Urinary bladder (tissue), 4 donors: ENCODE data around the gene CHMP4B. TPM values are rescaled to one million over a fixed set of nuclear protein-coding genes. Genes with fewer than 3 reads are reported as not detected.

Experiments used
- DNase-seq: peaks from one replicate; pipeline ENCODE4 v3.0.0-alpha.2; 2015; ENCODE audit errors: extremely low spot score
- H3K27ac ChIP-seq: one replicate; pipeline ENCODE4 v1.5.1; 2013; ENCODE audit warnings: low read depth, mild to moderate bottlenecking, moderate library complexity
- H3K36me3 ChIP-seq: one replicate; pipeline ENCODE4 v1.6.1; 2013; ENCODE audit warnings: mild to moderate bottlenecking, moderate library complexity; ENCODE audit not compliant: insufficient read depth
- H3K4me1 ChIP-seq: one replicate; pipeline ENCODE4 v1.6.1; 2013; ENCODE audit warnings: mild to moderate bottlenecking, moderate library complexity; ENCODE audit not compliant: insufficient read depth
- H3K4me3 ChIP-seq: one replicate; pipeline ENCODE4 v1.5.1; 2013; ENCODE audit warnings: low read depth, low read length
- WGBS: extraction: QIAGEN DNeasy Blood & Tissue Kit; methylation state at CpG from one replicate; pipeline ENCODE4 v1.1.7; 2013; 5-methylcytosine and 5-hydroxymethylcytosine counted together
- polyA plus RNA-seq: library from polyadenylated mRNA; stranded (reverse); fragments of 200-250 nt; gene quantifications from one replicate; pipeline ENCODE4 v1.2.3, GENCODE V29; 2013
- total RNA-seq: library from RNA; depleted of rRNA; stranded (reverse); fragments of >200 nt; gene quantifications from one replicate; pipeline ENCODE4 v1.2.3, GENCODE V29; 2014
- donor health status: healthy with polysubstance abuse.
- donor health status: healthy.

Gene CHMP4B
- total and polyA plus RNA-seq, 2 donors: 33.5 to 193 TPM

DNA sequence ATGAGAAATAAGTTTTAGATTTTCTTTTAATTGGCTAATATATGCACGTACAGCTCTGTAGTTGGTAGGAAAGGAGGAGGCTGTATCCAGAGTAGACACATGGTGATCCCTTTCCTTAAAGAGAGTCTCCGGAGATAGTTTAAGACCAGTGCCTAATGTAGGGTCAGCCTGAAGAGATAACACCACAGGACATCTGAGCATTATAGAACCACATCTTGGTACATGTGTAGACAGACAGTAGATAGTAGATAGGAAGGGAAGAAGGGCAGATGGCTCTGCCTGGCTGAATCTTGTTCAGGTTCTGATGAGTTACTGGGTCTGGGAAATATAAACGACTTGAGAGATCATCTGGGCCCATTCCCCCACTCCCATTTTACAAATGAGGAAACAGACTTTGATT is 18.5 kb downstream of the CHMP4B start:
- 41% methylated on average over 3 of the region's 3 CpGs for WGBS

DNA sequence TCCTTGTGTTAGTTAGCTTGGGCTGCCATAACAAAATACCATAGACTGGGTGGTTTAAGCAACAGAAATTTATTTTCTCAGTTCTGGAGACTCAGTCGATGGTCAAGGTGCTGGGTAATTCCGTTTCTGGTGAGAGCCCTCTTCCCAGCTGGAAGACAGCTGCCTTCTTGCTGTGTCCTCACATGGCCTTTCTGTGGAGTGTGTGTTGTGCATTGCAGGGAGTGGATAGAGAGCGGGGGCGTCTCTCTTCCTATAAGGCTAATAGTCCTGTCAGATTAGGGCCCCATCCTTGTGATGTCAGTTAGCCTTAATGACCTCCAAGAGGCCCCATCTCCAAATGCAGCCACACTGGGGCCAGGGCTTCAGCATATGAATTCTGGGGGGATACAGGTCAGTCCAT is 19.2 kb downstream of the CHMP4B start:
- H3K4me1 ChIP-seq: peaks cover 8% of the 10 kb centered on the region
- no peak overlapping the region for H3K4me3 ChIP-seq
- no peaks in the 10 kb centered on the region for H3K36me3 ChIP-seq
- DNase-seq: no peak
- 34% methylated on average over 4 of the region's 4 CpGs for WGBS
- no peak overlapping the region for H3K27ac ChIP-seq

More for the DNA sequence above, 18.5 kb downstream of the CHMP4B start:
- Histone ChIP-seq H3K36me3 (no peaks in the 10 kb centered on the region), H3K27ac (peak overlapping the region; percentile 54), H3K4me3 (no peak overlapping the region), H3K4me1 (peaks cover 9% of the 10 kb centered on the region)
- no peak for DNase-seq

DNA sequence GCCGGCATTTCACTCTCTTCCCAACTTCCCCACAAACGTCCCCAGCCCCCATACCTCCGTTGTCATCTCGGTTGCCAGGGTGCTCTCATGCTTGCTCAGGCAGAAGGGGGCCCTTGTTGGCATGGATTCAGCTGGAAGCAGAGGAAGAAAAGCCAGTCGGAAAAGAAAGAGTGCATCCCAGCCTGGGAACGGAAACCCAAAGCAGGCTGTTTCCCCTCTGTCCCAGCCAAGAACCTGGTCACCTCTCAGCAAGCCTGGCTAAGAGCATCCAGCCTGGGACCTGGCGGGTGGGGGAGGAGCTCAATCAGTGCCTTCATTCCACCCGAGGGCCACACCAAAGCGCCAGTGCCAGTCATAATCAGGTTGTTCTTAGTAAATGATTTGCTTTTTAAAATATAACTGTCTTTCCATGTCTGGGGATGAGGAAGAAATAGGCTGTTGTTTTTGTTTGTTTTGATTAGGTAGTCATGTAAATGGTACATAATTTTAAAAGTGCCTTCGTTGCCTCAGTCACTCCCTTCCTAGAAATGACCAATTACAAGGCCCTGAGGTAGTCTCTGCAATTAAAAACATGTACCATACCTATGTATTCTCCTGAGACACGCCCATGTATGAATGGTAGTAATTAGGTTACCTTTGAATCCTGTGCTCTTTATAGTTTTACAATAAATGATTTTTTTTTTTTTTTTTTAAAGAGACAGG is 21.1 kb downstream of the CHMP4B start:
- no peak for DNase-seq
- WGBS: 35% methylated on average over 11 of the region's 11 CpGs
- Histone ChIP-seq H3K4me3 (no peak overlapping the region), H3K27ac (no peak overlapping the region), H3K4me1 (peaks cover 9% of the 10 kb centered on the region), H3K36me3 (no peaks in the 10 kb centered on the region)

DNA sequence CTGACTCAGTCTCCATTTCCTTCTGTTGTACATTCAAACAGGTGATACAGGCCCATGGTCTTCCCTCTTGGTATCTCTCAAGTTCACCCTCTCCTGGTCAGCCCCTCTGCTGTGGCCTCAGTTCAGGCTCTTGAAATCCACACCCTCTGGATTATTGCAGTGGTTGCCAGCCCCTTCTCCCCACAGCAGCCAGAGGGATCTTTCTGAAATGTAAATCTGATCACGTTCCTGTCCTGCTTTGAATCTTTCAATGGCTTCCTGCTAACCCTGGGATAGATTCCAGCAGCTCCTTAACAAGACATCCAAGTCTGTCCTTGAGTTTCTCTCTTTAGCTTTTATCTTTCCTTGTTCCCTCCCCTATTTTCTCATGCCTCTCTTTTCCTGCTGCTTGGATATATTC is 22.2 kb downstream of the CHMP4B start:
- WGBS: 16% methylated on average over 1 of the region's 1 CpG
- DNase-seq: no peak
- H3K4me1 ChIP-seq: peaks cover 9% of the 10 kb centered on the region
- H3K36me3 ChIP-seq: no peaks in the 10 kb centered on the region
- no peak overlapping the region for H3K27ac ChIP-seq
- no peak overlapping the region for H3K4me3 ChIP-seq

DNA sequence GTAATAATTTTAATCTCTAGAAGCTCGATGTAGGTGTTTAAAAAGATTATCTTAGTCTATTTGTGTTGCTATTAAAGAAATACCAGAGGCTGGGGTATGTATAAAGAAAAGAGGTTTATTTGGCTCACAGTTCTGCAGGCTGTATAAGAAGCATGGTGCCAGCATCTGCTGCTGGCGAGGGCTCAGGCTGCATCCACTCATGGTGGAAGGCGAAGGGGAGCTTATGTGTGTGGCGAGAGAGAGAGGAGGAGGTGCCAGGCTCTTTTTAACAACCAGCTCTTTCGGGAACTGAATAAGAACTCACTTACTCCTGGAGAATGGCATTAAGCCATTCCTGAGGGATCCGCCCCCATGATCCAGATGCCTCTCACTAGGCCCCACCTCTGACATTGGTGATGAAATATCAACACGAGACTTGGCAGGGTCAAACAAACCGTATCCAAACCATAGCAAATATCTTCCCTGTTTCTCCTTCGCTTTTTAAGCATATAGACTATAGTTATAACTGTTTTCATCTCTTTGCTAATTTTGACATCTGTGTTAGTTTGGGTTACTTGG is 24.5 kb downstream of the CHMP4B start:
- no peak for DNase-seq
- no peaks in the 10 kb centered on the region for H3K36me3 ChIP-seq
- 59% methylated on average over 9 of the region's 9 CpGs for WGBS
- no peak overlapping the region for H3K4me3 ChIP-seq
- H3K27ac ChIP-seq: no peak overlapping the region
- peaks cover 4% of the 10 kb centered on the region for H3K4me1 ChIP-seq

DNA sequence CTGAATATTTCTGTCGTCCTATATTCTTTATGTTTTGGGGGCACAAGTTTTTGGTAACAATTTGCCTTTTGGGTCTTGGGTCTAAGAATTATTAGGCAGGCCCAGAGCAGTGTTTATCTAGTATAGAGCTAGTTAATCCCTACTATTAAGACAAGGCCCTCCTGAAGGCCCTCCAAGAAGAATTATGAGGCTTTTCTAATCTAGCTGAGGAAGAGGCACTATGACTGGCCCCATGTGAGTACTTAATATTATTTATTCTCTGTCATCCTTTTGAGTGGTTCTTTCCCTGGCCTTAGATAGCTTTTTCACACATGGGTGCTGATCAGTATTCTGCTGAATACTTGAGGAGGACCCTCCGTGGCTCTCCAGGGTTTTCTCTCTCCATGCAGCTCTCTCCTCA is 25.1 kb downstream of the CHMP4B start:
- no peaks in the 10 kb centered on the region for H3K36me3 ChIP-seq
- peaks cover 5% of the 10 kb centered on the region for H3K4me1 ChIP-seq
- no peak for DNase-seq
- H3K4me3 ChIP-seq: no peak overlapping the region
- H3K27ac ChIP-seq: no peak overlapping the region
- 39% methylated on average over 2 of the region's 2 CpGs for WGBS

DNA sequence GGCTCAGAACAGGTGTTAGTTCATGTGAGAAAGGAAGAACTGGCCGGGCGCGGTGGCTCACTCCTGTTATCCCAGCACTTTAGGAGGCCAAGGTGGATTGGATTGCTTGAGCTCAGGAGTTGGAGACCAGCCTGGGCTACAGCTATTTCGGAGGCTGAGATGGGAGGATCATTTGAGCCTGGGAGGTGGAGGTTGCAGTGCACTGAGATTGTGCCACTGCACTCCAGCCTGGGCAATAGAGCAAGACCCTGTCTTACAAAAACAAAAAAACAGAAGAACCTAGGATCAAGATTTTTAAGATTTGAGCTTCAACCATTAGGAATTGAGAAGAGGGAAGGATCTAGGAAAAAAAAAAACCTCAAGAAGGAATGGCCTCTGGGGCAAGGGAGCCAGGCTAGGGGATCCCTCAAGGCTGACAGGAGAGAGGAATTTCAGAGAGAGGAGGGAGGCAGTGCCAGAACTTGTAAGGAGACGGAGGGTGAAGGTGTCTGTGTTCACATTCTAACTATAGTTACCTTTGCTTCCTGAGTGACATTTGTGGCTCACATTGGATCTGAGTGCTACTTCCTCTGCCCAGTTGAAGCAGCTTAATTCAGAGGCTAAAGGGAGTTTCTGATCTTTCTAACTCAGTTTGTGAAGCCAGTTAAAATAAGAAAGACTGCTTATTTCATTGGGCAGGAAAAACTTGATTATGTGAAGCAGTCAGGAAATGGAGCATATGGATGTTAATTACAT is 26.1 kb downstream of the CHMP4B start:
- Histone ChIP-seq H3K4me3 (no peak overlapping the region), H3K4me1 (peaks cover 6% of the 10 kb centered on the region), H3K36me3 (no peaks in the 10 kb centered on the region), H3K27ac (no peak overlapping the region)
- 88% methylated on average over 5 of the region's 5 CpGs for WGBS
- no peak for DNase-seq

DNA sequence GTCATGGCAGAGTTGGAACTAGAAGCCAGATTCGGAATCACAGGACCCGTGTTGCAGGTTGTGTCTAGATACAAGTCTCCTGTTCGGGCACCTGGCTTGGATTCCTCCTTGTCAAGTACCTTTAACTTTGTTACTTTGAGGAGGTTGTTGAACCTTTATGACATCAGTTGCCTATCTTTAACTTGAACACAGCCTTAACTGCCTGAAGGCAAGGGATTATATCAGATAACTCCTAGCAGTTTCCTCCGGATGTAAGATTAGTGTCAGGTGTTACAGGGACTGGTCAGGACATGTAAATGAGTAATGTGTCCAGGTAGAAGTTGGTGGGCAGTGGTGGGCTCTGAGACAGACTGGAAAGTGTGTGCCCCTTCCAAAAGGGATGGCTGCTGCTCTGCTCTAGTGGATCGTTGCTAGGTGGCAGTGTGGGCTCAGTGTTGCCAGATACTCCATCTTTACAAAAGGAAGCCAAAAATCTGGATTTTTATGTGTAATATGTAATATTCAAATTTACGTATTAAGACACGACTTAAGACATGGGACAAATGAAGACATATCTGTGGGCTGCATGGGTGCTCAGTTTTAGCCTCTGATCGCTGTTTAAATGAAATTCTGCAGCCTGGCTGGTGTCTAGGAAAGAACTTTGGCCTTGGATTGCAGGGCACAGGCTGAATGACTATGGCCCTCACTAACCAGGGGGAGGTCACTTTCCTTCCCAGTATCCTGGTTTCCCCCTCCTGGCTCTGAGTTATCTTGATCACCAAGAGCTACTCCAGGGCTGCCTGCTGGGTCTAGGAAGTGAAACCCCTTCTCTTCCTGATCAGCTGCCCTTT is 27.1 kb downstream of the CHMP4B start:
- 79% methylated on average over 8 of the region's 8 CpGs for WGBS
- no peak overlapping the region for H3K27ac ChIP-seq
- DNase-seq: no peak
- no peak overlapping the region for H3K4me3 ChIP-seq
- no peaks in the 10 kb centered on the region for H3K36me3 ChIP-seq
- H3K4me1 ChIP-seq: peaks cover 5% of the 10 kb centered on the region

DNA sequence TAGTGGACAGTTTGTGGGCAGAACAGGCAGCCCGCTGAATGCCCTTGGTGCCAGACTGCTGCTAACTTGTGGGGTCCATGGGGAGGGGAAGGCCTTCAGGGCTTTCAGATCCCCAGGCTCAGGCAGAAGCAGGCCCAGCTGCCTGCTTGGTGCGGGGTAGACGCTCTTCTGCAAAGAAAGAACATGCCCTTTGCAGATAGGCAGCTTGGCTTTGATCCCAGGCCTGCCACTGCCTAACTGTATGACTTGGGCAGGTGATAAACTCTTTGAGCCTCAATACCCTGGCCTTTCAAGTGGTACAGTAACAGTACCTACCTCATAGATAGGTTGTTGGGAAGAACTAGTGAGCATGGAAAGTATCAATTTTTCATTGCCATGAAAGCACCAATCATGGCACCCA is 28.4 kb downstream of the CHMP4B start:
- Histone ChIP-seq H3K27ac (no peak overlapping the region), H3K4me1 (peaks cover 7% of the 10 kb centered on the region), H3K4me3 (no peak overlapping the region), H3K36me3 (no peaks in the 10 kb centered on the region)
- WGBS: 70% methylated on average over 3 of the region's 3 CpGs
- DNase-seq: no peak

DNA sequence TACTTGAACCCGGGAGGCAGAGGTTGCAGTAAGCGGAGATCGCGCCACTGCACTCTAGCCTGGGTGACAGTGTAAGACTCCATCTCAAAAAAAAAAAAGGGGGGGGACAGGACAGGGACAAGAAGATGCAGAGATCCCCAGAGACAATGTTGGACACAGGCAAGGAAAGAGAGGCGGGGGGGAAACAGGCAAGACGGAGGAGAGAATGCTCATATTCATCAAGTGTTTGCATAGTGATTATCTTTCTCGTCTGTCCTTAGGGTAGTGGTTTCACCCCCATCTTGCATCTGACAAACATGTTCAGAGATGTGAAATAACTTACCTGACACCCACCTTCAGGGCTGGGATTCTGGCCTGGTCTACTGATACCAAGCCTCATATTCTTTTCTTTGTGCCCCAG is 29.0 kb downstream of the CHMP4B start:
- Histone ChIP-seq H3K4me3 (no peak overlapping the region), H3K36me3 (no peaks in the 10 kb centered on the region), H3K4me1 (peaks cover 7% of the 10 kb centered on the region), H3K27ac (no peak overlapping the region)
- DNase-seq: no peak
- 91% methylated on average over 7 of the region's 7 CpGs for WGBS

DNA sequence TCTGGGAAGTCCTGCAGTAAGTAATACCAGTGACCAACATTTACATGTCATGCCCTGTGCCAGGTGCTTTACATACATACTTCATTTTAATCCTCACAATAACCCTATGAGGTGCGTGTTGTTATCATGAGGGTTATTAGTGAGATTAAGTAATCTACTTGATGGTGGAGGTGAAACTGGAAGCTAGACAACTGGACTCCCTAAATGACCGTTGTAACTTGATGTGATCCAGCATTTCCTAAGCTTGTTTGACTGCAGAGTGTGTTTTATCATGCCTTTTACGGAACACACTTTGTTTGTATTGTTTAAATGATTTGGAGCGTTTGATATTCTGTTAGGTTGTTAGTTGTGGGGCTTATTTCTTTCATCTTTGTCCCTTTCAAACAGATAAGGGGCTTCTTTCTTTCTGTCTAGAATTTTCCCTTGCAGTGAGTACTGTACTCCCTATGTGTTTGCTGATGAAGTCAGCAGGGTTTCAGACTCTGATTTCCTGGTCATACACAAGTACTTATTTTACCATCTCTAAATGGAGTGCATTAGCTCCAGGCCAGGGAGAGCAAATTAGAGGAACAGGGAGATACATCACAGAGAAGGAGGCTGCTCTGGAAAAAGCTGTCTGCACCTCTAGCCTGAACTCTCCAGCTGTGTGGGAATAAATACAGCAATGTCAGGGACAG is 29.7 kb downstream of the CHMP4B start:
- Histone ChIP-seq H3K27ac (no peak overlapping the region), H3K4me3 (no peak overlapping the region), H3K36me3 (no peaks in the 10 kb centered on the region), H3K4me1 (peaks cover 5% of the 10 kb centered on the region)
- no peak for DNase-seq
- 35% methylated on average over 4 of the region's 4 CpGs for whole genome bisulfite sequencing

DNA sequence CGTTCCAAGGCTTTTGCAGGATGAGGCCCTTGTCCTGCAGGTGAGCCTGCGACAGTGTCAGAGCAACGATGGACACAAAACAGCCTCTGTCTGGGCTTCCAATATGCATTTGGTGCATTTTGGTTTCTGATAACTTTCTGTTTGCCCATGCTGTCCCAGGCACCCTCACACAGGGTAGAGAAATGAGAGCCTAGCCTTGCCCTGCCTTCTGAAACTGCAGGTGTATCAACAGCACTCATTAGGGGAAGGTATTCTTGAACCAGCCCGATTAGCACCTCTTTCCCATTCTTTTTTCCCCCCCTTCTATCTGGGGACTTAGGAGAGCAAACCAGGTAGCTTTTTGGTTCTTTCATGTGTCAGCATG is 30.3 kb downstream of the CHMP4B start:
- H3K36me3 ChIP-seq: no peaks in the 10 kb centered on the region
- no peak for DNase-seq
- 60% methylated on average over 4 of the region's 4 CpGs for WGBS
- H3K4me3 ChIP-seq: no peak overlapping the region
- peaks cover 5% of the 10 kb centered on the region for H3K4me1 ChIP-seq
- H3K27ac ChIP-seq: no peak overlapping the region

DNA sequence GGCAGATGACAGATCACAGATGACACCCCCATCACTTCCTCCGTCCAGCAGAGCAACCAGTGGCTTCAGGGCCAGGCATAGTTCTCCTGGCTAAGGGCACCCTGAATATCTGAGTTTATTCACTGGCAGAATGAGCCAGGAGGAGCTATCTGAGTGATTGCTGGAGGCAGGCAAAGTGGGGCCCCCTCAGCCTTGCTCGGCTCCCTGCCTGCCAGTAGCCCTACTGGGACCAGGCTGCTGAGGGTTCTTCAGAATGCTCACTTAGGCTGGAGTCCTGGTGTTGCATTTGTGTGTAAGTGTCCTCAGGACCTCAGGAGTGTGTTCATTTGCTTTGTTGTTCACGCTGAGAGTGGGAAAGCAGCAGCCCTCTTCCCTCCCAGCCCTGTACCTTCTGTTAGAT is 31.2 kb downstream of the CHMP4B start:
- WGBS: 76% methylated on average over 3 of the region's 3 CpGs

More for the DNA sequence above, 31.2 kb downstream of the CHMP4B start:
- Histone ChIP-seq H3K4me3 (no peak overlapping the region), H3K27ac (no peak overlapping the region), H3K36me3 (no peaks in the 10 kb centered on the region), H3K4me1 (peaks cover 5% of the 10 kb centered on the region)
- no peak for DNase-seq
